Adrenal gland (tissue), 5 donors: ENCODE data around the gene NOXA1.

Source experiments
- CTCF ChIP-seq, 6 experiments: fragments of 450-650 bp in 4 of 6; fragments of 200-600 bp in 2 of 6; sonication (generic) in 1 of 6; IDR thresholded peaks; 1 replicate in 5 of 6; 2 replicates in 1 of 6; pipeline versions ENCODE4 v1.5.1 to v1.8.0; 2016 to 2021; ENCODE audit warnings: antibody characterized with exemption in 6 of 6, mild to moderate bottlenecking in 2 of 6, moderate library complexity in 1 of 6
- POLR2A ChIP-seq, 2 donors: fragments of 450-650 bp; IDR thresholded peaks; one replicate each; pipeline ENCODE4 v1.6.1; 2017; ENCODE audit warnings: antibody characterized with exemption in 2 of 2, mild to moderate bottlenecking in 2 of 2, moderate library complexity in 1 of 2
- donor health status: DM: no; HTN: no; CAD: no.

- TF ChIP-seq POLR2A (IDR thresholded peaks at IDR 0.05), result no peak
- no peak for TF ChIP-seq CTCF (IDR thresholded peaks at IDR 0.05)
Measured at GRCh38 chr9:137431416-137431931, 8.3 kb downstream of the NOXA1 start.
